Common myeloid progenitor, CD34-positive (primary cell): ENCODE results near the gene P3H1.

Source experiments
- CTCF ChIA-PET: fragments of 350-600 bp; sonication (Branson Sonifier 250); formaldehyde crosslinking; loops from one replicate; lab custom pipeline; 2021; ENCODE audit warnings: antibody characterized with exemption; lab: Charles Lee
- POLR2A ChIA-PET: fragments of 350-600 bp; sonication (Branson Sonifier 250); formaldehyde crosslinking; loops from one replicate; lab custom pipeline; 2021; ENCODE audit warnings: antibody characterized with exemption; lab: Charles Lee
- DNase-seq, 3 donors: peaks; one replicate each; pipeline versions ENCODE4 v3.0.0 to v3.0.0-alpha.2; 2013
- H3K27ac ChIP-seq, 2 experiments: 1 replicate in 1 of 2; 2 replicates in 1 of 2; pipeline ENCODE4 v1.7.0; 2013; ENCODE audit warnings: inconsistent platforms in 2 of 2, low read length in 2 of 2, mild to moderate bottlenecking in 2 of 2, low read depth in 1 of 2, moderate library complexity in 1 of 2; ENCODE audit not compliant: severe bottlenecking in 2 of 2, insufficient read depth in 1 of 2, poor library complexity in 1 of 2
- H3K27me3 ChIP-seq, 5 experiments: replicated peaks in 2 of 5; 1 replicate in 3 of 5; 2 replicates in 2 of 5; pipeline versions ENCODE4 v1.6.1 to v1.7.0; 2013; ENCODE audit warnings: low read length in 4 of 5, mild to moderate bottlenecking in 2 of 5, moderate library complexity in 2 of 5, inconsistent platforms in 1 of 5; ENCODE audit not compliant: insufficient read depth in 5 of 5, control insufficient read depth in 4 of 5
- H3K36me3 ChIP-seq, 4 experiments: 1 replicate in 2 of 4; 2 replicates in 2 of 4; pipeline versions ENCODE4 v1.6.1 to v1.7.0; 2013; ENCODE audit warnings: low read length in 3 of 4, control low read depth in 1 of 4, mild to moderate bottlenecking in 1 of 4; ENCODE audit not compliant: control insufficient read depth in 4 of 4, insufficient read depth in 4 of 4
- H3K4me1 ChIP-seq, 4 experiments: 1 replicate in 3 of 4; 2 replicates in 1 of 4; pipeline versions ENCODE4 v1.6.1 to v1.7.1; 2013; ENCODE audit warnings: low read length in 3 of 4, mild to moderate bottlenecking in 3 of 4, control low read depth in 1 of 4, inconsistent platforms in 1 of 4, moderate library complexity in 1 of 4; ENCODE audit not compliant: control insufficient read depth in 4 of 4, insufficient read depth in 4 of 4; ENCODE audit errors: control extremely low read depth in 1 of 4
- H3K4me3 ChIP-seq, 7 experiments: 1 replicate in 4 of 7; 2 replicates in 3 of 7; pipeline versions ENCODE4 v1.5.1 to v1.7.0; 2013; ENCODE audit warnings: mild to moderate bottlenecking in 7 of 7, low read length in 6 of 7, moderate library complexity in 6 of 7, inconsistent platforms in 2 of 7, low read depth in 2 of 7, control low read depth in 1 of 7; ENCODE audit not compliant: insufficient read depth in 4 of 7, control insufficient read depth in 1 of 7; ENCODE audit errors: extremely low read depth in 1 of 7
- H3K9me3 ChIP-seq, 5 experiments: 1 replicate in 4 of 5; 2 replicates in 1 of 5; pipeline versions ENCODE4 v1.6.1 to v1.7.1; 2013; ENCODE audit warnings: low read length in 4 of 5, mild to moderate bottlenecking in 2 of 5, inconsistent platforms in 1 of 5, low read depth in 1 of 5, moderate library complexity in 1 of 5; ENCODE audit not compliant: control insufficient read depth in 4 of 5, insufficient read depth in 2 of 5; ENCODE audit errors: control extremely low read depth in 1 of 5
- WGBS: methylation state at CpG from one replicate; pipeline ENCODE4 v1.1.5; 2013; ENCODE audit not compliant: insufficient coverage; 5-methylcytosine and 5-hydroxymethylcytosine counted together

P3H1 gene

DNA sequence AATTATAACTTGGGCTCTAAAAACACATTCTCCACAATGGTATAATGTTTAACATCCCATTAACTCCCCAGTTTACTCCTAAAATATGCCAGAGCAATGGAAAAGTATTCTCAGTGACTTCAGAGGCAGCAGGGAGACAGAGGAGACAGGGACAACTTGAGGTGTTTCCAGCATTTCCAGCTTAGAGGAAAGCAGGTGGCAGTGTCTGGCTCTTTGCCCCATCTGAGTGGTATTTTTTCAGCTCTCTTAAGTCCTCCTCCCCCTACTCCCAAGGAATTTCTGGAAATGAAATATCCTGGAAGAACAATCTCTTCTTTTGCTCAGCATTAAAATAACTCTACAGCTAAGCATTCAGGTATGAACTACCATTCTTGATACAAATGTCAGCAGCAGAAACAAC, 39.3 kb upstream of the P3H1 start:
- CTCF ChIA-PET, result interaction anchor here (1.2 kb wide), 1 partner anchor 267 kb away, joined by 3 read pairs; no protein-coding TSS in a partner anchor

GRCh38 chr1:42801832-42802473, 35.1 kb upstream of the P3H1 start:
- H3K27me3 ChIP-seq, result no peaks in the 10 kb centered on the region
- peaks cover 0 to 4% (median 0%) of the 10 kb centered on the region in 4 experiments for H3K4me1 ChIP-seq
- POLR2A ChIA-PET, result no interaction called here
- 100% methylated on average over 3 of the region's 8 CpGs for WGBS
- no peak for DNase-seq
- H3K36me3 ChIP-seq, result peaks cover 0 to 11% (median 6%) of the 10 kb centered on the region in 4 experiments
- CTCF ChIA-PET, result interaction anchor here (0.7 kb wide), 1 partner anchor 15 kb away, joined by 3 read pairs; the partner anchor contains the start of genes ERMAP and SVBP
- H3K27ac ChIP-seq, result no peak overlapping the region
- H3K4me3 ChIP-seq, result no peak overlapping the region
- peaks cover 0 to 5% (median 0%) of the 10 kb centered on the region in 5 experiments for H3K9me3 ChIP-seq

More for the DNA sequence above, 39.3 kb upstream of the P3H1 start:
- Histone ChIP-seq H3K27ac (no peak overlapping the region), H3K4me1 (no peaks in the 10 kb centered on the region), H3K36me3 (peaks cover 2 to 12% (median 9%) of the 10 kb centered on the region in 4 experiments), H3K4me3 (no peak overlapping the region), H3K27me3 (no peaks in the 10 kb centered on the region), H3K9me3 (peaks cover 0 to 5% (median 0%) of the 10 kb centered on the region in 5 experiments)
- no peak for DNase-seq
- POLR2A ChIA-PET, result no interaction called here

GRCh38 chr1:42797979-42798378, 31.2 kb upstream of the P3H1 start:
- no peaks in the 10 kb centered on the region for H3K27me3 ChIP-seq
- ChIA-PET POLR2A (no interaction called here), CTCF (no interaction called here)
- no peak overlapping the region for H3K27ac ChIP-seq
- WGBS, result 100% methylated on average over 4 of the region's 5 CpGs
- no peaks in the 10 kb centered on the region for H3K9me3 ChIP-seq
- peaks cover 0 to 4% (median 0%) of the 10 kb centered on the region in 4 experiments for H3K4me1 ChIP-seq
- no peak overlapping the region for H3K4me3 ChIP-seq
- no peak for DNase-seq
- H3K36me3 ChIP-seq, result no peaks in the 10 kb centered on the region

DNA sequence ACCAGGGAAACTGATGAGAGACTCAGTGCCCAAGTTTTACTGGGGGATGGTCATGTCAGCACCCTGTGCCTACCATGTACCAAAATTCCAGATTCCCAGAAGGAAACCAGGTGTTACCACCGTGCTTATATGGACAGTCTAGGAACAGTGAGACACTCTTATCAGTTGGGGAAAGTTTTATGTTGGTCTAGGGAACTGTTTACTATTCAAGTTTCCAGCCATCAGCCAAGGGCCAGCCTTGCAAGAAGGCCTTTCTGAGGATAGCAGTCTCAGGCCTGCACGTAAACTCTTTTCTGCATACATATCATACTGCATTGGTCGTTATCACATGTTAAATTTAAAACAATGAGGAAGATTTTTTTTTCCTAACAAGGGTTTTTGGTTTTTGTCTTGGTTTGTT, 30.6 kb upstream of the P3H1 start:
- Histone ChIP-seq H3K27me3 (no peaks in the 10 kb centered on the region), H3K4me1 (peaks cover 0 to 4% (median 0%) of the 10 kb centered on the region in 4 experiments), H3K9me3 (no peaks in the 10 kb centered on the region), H3K36me3 (no peaks in the 10 kb centered on the region), H3K4me3 (no peak overlapping the region), H3K27ac (no peak overlapping the region)
- 86% methylated on average over 1 of the region's 3 CpGs for WGBS
- ChIA-PET CTCF (no interaction called here), POLR2A (no interaction called here)
- DNase-seq, result no peak

GRCh38 chr1:42793824-42794223, 27.0 kb upstream of the P3H1 start:
- CTCF ChIA-PET, result interaction anchor here (0.6 to 1.1 kb wide), 2 partner anchors 15 to 588 kb away, joined by 3 read pairs; no protein-coding TSS in a partner anchor
- POLR2A ChIA-PET, result no interaction called here
- 100% methylated on average over 1 of the region's 2 CpGs for WGBS

DNA sequence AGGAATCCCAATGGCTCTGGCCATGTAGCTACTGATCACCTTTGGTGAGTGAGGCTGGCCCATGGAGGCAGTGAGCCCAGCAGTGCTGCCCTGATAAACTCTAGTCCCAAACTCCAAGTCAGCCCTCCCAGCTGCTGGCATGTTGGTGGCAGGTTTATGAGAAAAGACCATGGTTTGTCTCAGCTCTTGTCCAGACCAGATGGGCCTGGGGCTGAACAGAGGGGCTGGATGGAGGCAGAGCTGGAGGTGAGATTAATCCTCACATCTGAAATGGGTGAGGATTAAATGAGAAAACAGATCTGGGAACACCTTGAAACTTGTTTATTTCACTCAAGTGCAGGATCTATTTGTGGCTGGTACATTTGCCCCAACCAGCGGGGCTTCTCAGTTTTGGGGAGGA, 21.2 kb upstream of the P3H1 start:
- DNase-seq, result no peak
- Histone ChIP-seq H3K4me3 (no peak overlapping the region), H3K4me1 (peaks cover 0 to 14% (median 12%) of the 10 kb centered on the region in 4 experiments), H3K27me3 (no peaks in the 10 kb centered on the region), H3K36me3 (peaks cover 0 to 4% (median 0%) of the 10 kb centered on the region in 4 experiments), H3K9me3 (no peaks in the 10 kb centered on the region), H3K27ac (no peak overlapping the region)
- CTCF ChIA-PET, result no interaction called here
- WGBS, result 100% methylated on average over 1 of the region's 1 CpG
- POLR2A ChIA-PET, result no interaction called here

More at GRCh38 chr1:42793824-42794223, 27.0 kb upstream of the P3H1 start:
- no peaks in the 10 kb centered on the region for H3K9me3 ChIP-seq
- no peaks in the 10 kb centered on the region for H3K36me3 ChIP-seq
- no peaks in the 10 kb centered on the region for H3K27me3 ChIP-seq
- H3K27ac ChIP-seq, result no peak overlapping the region
- DNase-seq, result no peak
- H3K4me3 ChIP-seq, result no peak overlapping the region
- H3K4me1 ChIP-seq, result no peaks in the 10 kb centered on the region

- Histone ChIP-seq H3K4me3 (no peak overlapping the region), H3K9me3 (no peaks in the 10 kb centered on the region), H3K4me1 (peaks cover 0 to 14% (median 12%) of the 10 kb centered on the region in 4 experiments), H3K27ac (no peak overlapping the region), H3K27me3 (no peaks in the 10 kb centered on the region), H3K36me3 (peaks cover 2 to 10% (median 6%) of the 10 kb centered on the region in 4 experiments)
- ChIA-PET CTCF (no interaction called here), POLR2A (interaction anchor here (0.7 kb wide), 1 partner anchor 30 kb away, joined by 3 read pairs; no protein-coding TSS in a partner anchor)
- no peak for DNase-seq
- WGBS, result 100% methylated on average over 5 of the region's 5 CpGs
Measured at GRCh38 chr1:42786097-42786496, 19.3 kb upstream of the P3H1 start.
